Thoracic aorta (tissue), 2 donors: ENCODE data around the gene CAPZA2. TPM values are rescaled to one million over a fixed set of nuclear protein-coding genes. Genes with fewer than 3 reads are reported as not detected.

Experiments used
- ATAC-seq: fragments of 150-250 bp; one replicate; pipeline ENCODE4 v1.8.0; 2017; ENCODE audit warnings: low read depth; ENCODE audit not compliant: insufficient number of reproducible peaks, low FRiP score
- DNase-seq: peaks from one replicate; pipeline ENCODE4 v3.0.0-alpha.2; 2020; ENCODE audit warnings: low spot score
- H3K27ac ChIP-seq, 2 donors: fragments of 200-600 bp; sonication (generic); 1 replicate in 1 of 2; 2 replicates in 1 of 2; pipeline ENCODE4 v1.5.1; 2016; ENCODE audit warnings: mild to moderate bottlenecking in 2 of 2, moderate library complexity in 2 of 2
- H3K27me3 ChIP-seq: fragments of 200-600 bp; sonication (generic); replicated peaks from 2 replicates; pipeline ENCODE4 v1.6.0; 2016; ENCODE audit warnings: mild to moderate bottlenecking; ENCODE audit not compliant: insufficient read depth
- H3K36me3 ChIP-seq: fragments of 200-600 bp; sonication (generic); one replicate; pipeline ENCODE4 v1.5.1; 2016
- H3K4me1 ChIP-seq, 2 donors: fragments of 200-600 bp; sonication (generic); 1 replicate in 1 of 2; 2 replicates in 1 of 2; pipeline versions ENCODE4 v1.5.1 to v1.6.0; 2016; ENCODE audit warnings: low read depth in 2 of 2, mild to moderate bottlenecking in 1 of 2; ENCODE audit not compliant: control insufficient read depth in 1 of 2
- H3K4me3 ChIP-seq: fragments of 200-600 bp; sonication (generic); 2 replicates; pipeline ENCODE4 v1.5.1; 2016; ENCODE audit warnings: mild to moderate bottlenecking
- H3K9me3 ChIP-seq: fragments of 200-600 bp; sonication (generic); 2 replicates; pipeline ENCODE4 v1.5.1; 2016
- total RNA-seq, 2 donors: library from RNA; depleted of rRNA; stranded (reverse); fragments of >200 nt; gene quantifications; one replicate each; pipeline versions ENCODE4 v1.1.0 to v1.2.3, GENCODE V29; 2016
- TF ChIP-seq, protein P1 (sequence below): fragments of 200-600 bp; sonication (generic); IDR thresholded peaks from one replicate; pipeline ENCODE4 v1.5.1; 2019; ENCODE audit warnings: antibody characterized with exemption

CAPZA2 gene
- total RNA-seq, 2 donors from 2014 or later, result 69.0 to 141 TPM

DNA sequence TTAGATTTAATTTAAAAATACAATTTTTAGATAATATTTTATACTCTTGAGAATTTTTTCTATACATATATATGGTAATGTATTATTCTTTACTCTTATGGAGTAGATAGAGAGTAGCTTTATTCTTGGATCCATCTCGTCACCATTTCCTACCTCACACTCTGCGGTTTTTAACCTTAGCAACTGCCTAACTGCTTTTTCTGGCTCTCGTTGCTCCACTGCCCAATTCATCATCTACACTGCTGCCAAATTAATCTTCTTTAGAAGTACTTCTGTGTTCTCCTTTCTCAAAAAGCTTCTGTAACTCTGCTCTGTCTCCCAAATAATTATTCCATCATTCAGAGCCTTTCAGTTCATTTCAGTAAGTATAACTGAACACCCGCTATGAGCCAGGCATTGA is 35.3 kb downstream of the CAPZA2 start:
- ATAC-seq, result no peak
- peaks cover 11% of the 10 kb centered on the region for H3K36me3 ChIP-seq
- no peak for DNase-seq
- H3K27ac ChIP-seq, result no peak overlapping the region
- H3K27me3 ChIP-seq, result no peaks in the 10 kb centered on the region
- no peak overlapping the region for H3K4me3 ChIP-seq
- H3K4me1 ChIP-seq, result peaks cover 0 to 4% of the 10 kb centered on the region in 2 donors
- TF ChIP-seq, protein P1, sequence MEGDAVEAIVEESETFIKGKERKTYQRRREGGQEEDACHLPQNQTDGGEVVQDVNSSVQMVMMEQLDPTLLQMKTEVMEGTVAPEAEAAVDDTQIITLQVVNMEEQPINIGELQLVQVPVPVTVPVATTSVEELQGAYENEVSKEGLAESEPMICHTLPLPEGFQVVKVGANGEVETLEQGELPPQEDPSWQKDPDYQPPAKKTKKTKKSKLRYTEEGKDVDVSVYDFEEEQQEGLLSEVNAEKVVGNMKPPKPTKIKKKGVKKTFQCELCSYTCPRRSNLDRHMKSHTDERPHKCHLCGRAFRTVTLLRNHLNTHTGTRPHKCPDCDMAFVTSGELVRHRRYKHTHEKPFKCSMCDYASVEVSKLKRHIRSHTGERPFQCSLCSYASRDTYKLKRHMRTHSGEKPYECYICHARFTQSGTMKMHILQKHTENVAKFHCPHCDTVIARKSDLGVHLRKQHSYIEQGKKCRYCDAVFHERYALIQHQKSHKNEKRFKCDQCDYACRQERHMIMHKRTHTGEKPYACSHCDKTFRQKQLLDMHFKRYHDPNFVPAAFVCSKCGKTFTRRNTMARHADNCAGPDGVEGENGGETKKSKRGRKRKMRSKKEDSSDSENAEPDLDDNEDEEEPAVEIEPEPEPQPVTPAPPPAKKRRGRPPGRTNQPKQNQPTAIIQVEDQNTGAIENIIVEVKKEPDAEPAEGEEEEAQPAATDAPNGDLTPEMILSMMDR, result no peak
- no peaks in the 10 kb centered on the region for H3K9me3 ChIP-seq

DNA sequence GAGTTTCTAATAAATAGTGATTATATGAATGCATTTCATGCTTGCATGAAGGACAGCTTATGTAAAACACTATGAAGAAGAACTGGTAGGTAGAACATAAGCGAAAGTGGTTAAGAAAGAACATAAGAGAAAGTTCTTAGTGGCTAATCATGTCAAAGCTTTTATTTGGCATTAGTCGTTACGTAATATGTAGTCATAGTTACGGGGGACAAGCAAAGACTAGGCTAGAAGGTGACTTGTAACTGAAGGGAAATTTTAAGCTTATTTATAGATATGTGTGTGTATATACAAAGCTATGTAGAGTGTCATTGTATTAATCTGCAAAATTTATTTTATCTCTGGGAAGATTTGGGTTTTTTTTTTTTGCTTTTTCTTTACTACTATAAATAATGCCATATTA is 36.9 kb downstream of the CAPZA2 start:
- no peak for ATAC-seq
- peaks cover 6% of the 10 kb centered on the region for H3K36me3 ChIP-seq
- no peak overlapping the region for H3K27ac ChIP-seq
- H3K4me3 ChIP-seq, result no peak overlapping the region
- no peaks in the 10 kb centered on the region for H3K9me3 ChIP-seq
- peaks cover 0 to 4% of the 10 kb centered on the region in 2 donors for H3K4me1 ChIP-seq
- TF ChIP-seq, protein P1, result no peak
- no peak for DNase-seq
- no peaks in the 10 kb centered on the region for H3K27me3 ChIP-seq

GRCh38 chr7:116901143-116901542 is 38.8 kb downstream of the CAPZA2 start:
- TF ChIP-seq, protein P1, result no peak
- Histone ChIP-seq H3K27me3 (no peaks in the 10 kb centered on the region), H3K4me3 (no peak overlapping the region), H3K36me3 (peaks cover 6% of the 10 kb centered on the region), H3K27ac (no peak overlapping the region), H3K4me1 (peaks cover 0 to 4% of the 10 kb centered on the region in 2 donors), H3K9me3 (no peaks in the 10 kb centered on the region)
- DNase-seq (no peak), ATAC-seq (no peak)

DNA sequence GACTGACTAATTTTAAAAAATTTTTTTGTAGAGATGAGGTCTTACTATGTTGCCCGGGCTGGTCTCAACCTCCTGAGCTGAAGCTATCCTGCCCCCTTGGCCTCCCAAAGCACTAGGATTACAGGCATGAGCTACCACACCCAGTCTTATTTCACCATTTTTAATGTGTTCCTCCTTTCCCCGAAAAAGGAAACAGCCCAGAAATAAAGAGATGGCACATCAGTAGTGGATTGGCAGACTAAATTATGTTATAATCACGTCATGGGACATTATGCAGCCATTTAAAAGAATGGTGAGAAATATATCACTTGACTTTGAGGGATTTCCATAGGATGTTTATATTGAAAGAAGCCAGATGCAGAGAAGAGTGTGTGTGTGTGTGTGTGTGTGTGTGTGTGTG is 40.5 kb downstream of the CAPZA2 start:
- Histone ChIP-seq H3K4me1 (peaks cover 0 to 4% of the 10 kb centered on the region in 2 donors), H3K27me3 (no peaks in the 10 kb centered on the region), H3K4me3 (no peak overlapping the region), H3K36me3 (peaks cover 6% of the 10 kb centered on the region), H3K9me3 (no peaks in the 10 kb centered on the region), H3K27ac (no peak overlapping the region)
- DNase-seq (no peak), ATAC-seq (no peak)
- TF ChIP-seq, protein P1, result no peak

DNA sequence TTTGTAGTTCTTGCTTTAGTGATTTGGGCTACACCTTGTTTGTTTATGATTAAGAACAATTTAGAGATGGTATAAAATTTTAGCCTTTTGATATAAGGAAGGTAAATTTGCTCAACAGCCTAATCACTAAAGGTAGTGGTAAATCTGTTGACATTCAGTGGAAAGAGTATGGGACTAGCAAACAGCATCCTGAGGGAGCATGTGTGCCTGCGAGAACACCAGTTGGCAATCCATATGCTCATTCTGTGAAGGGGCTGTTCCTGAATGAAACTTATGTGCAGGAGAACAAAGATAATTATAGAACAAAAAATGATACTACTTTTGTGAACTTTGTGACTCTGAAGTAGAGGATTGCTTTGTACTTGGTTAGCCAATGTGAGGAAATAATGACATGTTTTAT is 44.0 kb downstream of the CAPZA2 start:
- no peak overlapping the region for H3K27ac ChIP-seq
- ATAC-seq (no peak), DNase-seq (no peak)
- H3K4me3 ChIP-seq, result no peak overlapping the region
- H3K4me1 ChIP-seq, result no peaks in the 10 kb centered on the region
- H3K9me3 ChIP-seq, result no peaks in the 10 kb centered on the region
- TF ChIP-seq, protein P1, result no peak
- peaks cover 11% of the 10 kb centered on the region for H3K36me3 ChIP-seq
- H3K27me3 ChIP-seq, result no peaks in the 10 kb centered on the region
